Putamen (tissue), 1 donor: ENCODE results near the gene KRT6A.
"Not testable (repeated sequence)": the region's sequence is repeated elsewhere in the genome, so short reads cannot be mapped to it uniquely, and the experiment has no call there.

Experiments
- DNase-seq: peaks from one replicate; pipeline ENCODE4 v3.0.0-alpha.2; 2016; ENCODE audit warnings: low spot score

Gene KRT6A

DNA sequence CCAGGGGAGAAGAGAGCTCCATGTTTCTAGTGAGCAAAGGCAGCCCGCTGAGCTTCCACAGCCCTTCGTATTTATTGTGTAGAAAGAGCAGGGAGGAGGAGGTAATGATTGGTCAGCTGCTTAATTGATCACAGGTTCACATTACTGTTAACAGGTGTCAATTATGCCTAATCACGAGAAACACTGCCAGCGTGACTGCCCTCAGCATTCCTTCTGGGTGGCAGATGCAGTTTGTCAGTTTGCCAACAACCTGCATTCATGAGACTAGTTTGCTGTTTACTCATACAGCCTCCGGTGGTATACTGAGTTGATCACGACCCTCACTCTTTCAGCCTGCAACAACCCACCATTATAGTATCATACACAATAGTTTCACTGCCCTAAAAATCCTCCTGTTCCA, 7.5 kb upstream of the KRT6A start:
- not testable (repeated sequence) for DNase-seq

DNA sequence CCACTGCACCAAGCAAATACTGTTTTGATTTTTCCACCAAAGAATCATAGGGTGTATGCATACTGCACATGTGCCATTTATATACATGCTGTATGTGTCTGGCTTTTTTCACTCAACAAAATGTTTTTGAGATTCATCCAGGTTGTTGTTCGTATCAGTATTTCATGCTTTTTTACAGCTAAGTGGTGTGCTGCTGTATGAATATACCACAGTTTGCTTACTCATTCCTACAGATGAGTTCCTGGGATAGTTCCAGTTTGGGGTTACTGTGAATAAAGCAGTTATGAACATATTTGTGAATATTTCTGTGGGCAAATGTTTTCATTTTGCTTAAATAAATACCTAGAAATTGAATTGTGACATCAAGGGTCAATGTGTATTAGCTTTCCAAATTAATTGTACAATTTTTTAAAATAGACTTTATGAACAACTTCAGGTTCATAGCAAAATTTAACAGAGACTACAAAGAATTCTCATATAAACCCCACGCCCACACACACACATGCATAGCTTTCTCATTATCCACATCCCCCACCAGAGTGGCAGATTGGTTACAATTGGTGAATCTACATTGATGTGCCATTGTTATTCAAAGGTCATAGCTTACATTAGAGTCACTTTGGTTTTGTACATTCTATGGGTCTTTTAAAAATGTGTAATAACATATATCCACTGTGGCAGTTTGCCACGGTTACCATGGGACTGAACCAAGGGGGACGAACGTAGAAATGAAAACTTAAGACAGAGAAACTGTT, 6.9 kb upstream of the KRT6A start:
- no peak for DNase-seq

DNA sequence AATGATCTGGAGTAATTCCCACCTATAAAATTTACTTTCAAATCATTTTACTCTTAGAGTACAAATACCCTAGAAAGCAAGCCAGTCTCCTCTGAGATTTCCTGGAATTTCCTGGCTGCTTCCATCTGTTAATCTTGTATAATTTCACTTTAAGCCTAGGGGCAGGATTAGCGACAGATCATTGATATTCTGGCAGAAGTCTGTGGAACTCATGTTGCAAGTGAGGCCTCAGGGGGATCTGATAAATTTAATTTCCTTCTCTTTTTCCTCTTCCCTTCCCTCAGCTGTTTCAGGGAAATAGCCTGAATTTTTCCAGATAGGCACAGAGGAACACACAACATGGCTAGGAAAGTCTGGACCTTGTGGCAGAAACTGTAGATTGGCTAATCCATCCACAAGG, 5.9 kb upstream of the KRT6A start:
- no peak for DNase-seq

DNA sequence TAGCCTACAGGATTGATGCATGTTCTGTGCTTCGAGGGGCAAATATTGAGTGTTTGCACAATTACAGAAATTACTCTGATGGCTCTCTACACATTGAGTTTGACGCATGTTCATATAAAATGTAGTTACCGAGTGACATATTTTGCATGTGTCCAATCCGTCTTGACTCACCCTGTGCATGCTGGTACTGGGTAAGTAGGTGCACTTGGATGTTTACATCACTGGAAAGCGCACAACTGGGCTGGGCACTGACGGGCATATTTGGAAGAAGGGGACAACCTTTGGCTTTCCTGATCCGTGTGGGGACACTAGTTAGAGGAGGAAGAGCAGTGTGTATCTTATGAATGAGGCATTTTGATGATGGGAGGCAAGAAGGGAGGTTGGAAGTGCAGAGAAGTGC, 4.9 kb upstream of the KRT6A start:
- DNase-seq = no peak

DNA sequence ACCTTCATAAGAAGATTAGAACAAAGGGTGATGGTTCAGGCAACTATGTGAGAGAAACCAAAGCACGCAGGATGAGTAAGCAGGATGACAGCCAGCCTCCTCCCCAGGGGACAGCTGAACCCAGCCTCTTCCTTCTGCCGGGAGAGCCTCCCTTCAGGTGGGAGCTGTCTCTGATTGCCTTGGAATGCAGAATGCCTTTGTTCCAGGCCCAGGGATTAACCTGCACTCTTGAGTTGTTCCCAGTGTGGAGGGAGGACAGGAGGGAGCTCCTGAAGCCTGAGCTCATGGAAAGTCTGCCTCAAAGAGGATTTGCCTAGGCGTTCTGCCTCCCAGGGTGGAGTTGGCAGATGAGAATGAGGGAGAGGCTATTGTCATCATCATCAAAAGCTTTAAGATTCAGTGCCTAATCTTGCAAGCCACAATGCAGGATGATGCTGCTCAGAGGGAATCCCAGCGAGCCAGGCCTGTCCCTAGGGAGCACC, 3.6 kb upstream of the KRT6A start:
- DNase-seq = no peak

DNA sequence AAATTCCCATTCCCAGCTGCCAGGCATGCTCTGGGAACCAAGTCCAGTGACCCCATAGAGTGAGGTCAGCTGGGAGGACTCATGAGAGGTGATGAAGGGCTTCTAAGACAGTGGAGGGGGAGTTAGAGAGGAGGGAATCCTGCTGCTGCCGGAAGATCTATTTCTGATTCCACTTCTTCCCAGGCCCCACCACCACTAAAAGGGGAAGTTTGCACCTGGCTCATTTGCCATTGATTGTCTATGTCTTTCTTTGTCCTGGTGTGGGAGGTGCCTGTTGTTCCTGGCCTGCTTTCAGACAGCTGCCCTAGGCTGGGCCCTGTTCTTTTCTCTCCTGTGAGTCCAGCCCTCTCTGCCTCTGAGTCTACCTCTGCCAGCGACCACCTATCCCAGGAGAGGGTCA, 3.0 kb upstream of the KRT6A start:
- DNase-seq = no peak

DNA sequence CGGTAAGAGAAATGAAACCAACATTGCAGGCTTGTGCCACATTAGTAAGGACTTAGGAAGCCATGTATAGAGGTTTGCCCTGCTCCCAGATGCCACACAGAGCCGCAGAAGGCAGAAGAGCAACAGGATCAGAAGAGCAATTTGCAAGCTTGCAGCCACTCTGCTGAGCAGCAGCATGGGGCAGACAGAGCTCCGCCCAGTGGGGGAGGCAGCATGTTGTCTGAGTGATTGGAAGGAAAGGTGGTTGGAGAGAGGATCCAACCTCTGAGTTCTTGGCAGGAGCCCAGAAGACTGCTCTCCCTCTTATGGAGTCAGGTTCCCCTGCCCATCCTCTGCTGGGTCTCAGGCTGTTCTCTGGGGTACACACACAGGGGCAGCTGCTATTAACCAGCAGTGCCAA, 2.3 kb upstream of the KRT6A start:
- peak; percentile 51 for DNase-seq

DNA sequence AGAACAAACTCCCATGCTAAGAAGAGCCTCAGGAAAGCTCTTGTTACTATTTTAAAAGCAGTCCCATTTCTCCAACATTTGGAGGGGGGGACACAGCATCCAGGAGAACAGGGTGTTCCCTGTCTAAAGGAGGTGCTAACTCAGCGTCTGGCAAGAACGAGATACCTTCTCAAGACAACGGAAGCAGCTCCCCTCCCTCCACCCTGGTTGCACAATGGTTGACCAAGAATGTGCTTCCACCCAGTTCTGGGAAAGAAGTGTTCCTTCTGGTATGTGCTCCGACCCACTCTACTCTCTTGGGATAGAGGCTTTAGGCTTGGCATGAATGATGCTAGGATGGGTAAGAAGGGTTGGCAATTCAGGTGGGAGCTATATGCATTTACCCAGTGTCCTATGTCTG, 1.5 kb upstream of the KRT6A start:
- no peak for DNase-seq

DNA sequence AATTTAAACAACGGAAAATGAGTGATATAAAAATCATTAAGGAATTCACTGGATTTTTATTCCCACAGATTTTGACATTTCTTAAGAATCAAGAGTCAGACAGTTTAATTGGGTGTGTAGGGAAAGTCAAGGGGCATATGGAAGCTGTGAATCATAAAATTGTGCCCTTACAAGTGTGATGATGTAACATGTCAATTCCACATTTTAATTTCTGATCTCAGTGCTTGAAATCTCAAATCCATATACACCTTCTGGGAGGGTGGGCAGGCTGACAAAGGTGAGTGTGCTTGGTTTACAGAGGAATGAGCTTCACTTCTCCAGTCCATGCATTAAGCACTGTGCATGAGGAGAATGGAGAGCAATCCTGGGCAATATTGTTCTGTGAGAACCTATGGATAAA, 1.0 kb upstream of the KRT6A start:
- DNase-seq = peak; percentile 71

DNA sequence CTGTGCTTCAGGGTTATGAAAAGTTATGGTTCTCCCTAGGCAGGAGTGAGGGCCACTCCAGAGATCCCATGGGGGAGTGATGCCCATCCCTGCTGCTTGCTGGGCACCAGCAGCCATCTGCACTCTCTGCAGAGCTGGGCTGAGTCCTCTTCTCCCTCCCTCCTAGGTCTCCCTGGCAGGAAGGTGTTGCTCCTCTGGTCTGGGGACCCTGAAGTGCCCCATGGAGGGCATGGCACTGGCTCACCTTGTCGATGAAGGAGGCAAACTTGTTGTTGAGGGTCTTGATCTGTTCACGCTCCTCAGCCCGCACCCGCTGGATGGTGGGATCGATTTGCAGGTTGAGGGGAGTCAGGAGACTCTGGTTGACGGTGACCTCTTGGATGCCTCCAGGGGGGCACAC, 652 bp downstream of the KRT6A start:
- not testable (repeated sequence) for DNase-seq

DNA sequence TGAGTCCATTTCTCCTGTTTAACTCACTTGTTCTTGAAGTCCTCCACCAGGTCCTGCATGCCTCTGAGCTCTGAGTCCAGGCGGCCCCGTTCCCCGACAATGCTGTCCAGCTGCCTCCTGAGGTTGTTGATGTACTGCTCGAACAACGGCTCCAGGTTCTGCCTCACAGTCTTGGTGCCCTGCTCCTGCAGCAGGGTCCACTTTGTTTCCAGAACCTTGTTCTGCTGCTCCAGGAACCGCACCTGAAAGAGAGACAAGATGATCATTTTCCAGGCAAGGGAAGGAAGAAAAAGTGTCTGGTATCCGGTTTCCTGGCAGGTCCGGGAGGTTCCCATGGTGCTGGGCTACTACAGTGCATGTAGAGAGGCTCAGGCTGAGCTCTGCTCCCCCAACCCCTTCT, 1.6 kb downstream of the KRT6A start:
- DNase-seq = not testable (repeated sequence)

DNA sequence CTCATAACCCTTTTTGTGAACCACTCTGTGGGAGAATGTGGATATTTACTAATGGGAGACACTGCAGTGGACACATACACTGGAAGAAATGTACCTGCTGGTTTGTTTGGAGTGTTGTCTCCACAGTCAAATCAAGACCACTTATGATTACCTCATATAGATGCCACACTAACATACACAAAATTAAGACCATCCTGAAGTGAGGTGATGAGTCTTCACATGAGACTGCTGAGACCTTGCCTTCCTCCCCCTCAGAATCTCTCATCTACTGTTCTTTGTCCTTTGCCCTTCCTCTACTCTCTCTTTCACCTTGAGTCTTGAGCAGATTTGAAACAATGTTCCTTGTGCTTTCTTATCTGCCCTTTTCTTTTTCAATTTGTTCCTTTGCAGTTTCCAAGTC, 4.3 kb downstream of the KRT6A start:
- no peak for DNase-seq

DNA sequence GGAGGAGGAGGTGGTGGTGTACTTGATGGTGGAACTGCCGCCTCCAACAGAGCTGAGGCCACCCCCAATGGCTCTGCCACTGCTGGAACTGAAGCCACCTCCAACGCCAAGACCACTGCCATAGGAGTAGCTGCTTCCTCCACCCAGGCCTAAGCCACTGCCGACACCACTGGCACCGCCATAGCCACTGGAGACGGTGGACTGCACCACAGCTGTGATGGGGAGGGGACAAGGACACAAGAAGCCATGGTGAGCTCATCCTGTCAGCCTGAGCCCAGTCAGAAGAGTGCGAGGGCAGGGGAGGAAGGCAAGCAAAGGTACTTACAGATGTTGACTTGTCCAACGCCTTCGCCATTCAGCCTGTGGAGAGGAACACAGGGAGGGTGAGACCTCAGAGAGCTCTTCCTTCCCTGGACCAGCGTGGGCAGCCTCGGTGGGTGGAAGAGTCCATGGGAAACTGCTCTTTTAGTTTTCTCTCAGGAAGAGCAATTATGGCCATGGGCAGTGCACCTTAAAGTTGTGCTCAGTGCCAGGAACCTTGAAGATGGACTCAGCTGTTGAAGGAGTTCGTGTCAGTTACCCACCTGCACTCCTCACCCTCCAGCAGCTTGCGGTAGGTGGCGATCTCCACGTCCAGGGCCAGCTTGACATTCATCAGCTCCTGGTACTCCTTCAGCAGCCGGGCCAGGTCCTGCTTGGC, 5.2 kb downstream of the KRT6A start:
- DNase-seq = not testable (repeated sequence)

DNA sequence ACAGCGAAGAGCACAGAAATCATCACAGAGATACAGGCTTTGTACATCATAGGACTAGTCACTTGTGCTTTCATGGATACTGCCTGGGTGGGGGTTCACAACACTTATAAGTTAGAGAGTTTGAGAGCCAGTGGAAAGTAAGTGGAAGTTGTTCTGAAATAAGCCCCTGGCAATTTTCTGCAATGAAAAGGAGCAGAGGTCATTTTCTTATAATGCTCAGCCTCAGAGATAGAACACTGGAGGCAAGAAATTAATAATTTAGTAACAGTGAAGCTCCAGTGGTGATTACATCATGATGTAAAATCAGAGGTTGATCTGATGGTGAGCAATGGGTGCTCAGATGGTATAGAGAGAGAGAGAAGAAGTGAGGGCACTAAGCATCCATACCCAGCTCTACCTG, 5.8 kb downstream of the KRT6A start:
- DNase-seq = no peak

DNA sequence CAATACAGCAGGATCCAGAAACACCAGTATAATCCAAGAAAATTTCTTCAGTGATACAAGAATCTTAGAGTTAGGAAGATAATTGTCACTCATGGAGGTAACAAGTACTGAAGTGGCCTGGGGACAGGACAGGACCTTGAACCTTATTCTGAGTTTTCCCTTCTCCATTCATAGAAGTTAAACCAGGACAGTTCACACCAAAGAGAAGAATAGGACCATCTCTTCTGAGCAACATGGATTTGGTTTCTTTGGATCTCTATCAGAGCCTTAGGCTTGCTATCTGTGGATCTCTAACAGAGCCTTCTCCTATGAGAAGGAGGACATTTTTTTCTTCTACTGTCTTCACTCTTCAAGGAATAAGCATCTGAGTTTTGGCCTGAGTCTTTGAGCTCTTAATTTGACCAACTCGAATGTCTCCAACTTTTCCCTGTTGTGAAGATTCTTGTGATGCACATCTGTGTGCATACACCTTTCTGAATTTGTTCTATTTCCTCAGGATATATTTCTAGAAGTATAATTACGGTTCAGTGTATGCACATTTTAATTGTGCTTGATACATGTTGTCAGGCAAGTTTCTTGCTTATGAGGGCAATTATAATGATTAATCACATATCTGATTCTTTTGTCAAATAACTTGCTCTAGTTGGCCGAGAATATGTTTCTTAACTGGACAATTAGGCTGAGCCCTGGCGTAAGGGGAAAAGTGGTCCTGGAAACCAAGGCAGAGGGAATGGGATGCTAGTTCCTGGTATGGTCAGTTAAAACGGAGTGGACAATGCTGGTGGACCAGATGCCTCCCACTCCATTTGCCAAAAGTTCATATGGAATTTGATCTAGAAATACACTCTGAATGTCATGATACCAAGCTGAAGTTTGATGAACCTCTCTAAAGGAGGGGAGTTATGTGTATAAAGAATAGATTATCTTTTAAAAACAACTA, 6.6 kb downstream of the KRT6A start:
- DNase-seq = no peak

DNA sequence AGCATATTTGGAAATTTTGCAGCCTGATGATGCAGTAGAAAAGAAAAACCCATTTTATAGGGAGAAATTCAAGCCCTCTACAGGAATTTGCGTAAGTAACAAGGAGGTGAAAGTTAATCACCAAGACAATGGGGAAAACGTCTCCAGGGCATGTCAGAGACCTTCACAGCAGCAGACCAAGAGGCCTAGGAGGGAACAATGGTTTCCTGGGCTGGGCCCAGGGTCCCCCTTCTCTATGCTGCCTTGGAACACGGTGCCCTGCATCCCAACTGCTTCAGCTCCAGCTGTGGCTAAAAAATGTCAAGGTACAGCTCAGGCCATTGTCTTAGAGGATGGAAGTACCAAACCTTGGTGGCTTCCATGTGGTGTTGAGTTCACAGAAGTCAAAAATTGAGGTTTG, 13.0 kb downstream of the KRT6A start:
- DNase-seq = no peak

DNA sequence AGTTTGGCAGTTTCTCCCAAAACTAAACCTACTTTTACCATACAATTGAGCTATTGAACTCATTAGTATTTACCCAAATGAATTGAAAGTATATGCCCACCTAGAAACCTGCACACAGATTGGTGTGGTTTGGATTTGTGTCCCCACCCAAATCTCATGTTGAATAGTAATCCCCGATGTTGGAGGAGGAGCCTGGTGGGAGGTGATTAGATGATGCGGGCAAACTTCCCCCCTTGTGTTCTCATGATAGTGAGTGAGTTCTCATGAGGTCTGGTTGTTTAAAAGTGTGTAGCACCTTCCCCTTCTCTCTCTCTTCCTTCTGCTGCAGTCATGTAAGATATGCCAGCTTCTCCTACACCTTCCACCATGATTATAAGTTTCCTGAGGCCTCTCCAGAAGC, 15.4 kb downstream of the KRT6A start:
- DNase-seq = no peak

DNA sequence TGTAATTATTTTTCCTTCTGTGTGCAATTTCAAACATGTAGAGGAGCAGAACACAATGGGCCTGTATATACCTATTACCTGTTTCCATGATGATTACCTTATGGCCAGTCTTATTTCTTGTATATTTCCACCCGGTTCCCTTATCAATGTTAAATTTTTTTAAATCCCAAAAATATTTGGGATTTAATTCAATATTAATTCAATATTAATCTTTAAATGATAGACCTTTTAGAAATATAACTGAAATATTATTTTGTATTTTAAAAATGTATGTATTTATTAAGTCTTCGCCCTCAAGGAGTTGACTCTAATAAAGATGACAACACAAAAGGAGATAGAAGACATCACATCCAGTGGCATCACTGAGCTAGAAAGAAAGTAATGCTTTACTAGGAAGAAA, 18.8 kb downstream of the KRT6A start:
- no peak for DNase-seq

DNA sequence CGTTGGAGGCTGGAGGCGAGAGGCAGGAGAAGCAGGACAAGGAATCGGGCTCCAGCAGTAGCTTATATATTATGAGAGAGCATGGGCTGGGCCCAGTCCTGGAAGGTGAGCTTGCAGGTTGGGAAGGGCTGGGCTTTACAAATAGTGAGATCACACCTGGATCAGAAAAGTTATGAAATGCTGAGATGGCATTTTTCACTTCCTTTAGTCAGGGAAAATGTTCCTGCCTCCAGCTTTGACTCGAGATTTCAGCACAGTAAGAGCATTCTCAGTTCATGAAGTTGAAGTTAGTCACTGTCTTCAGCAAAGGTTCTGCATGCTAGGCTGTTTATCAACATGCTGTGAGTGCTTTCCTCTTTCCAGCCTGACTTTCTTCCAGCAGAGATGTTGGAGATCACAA, 19.3 kb downstream of the KRT6A start, which contains the start of gene KRT6C:
KRT6C (minus strand) TSS at position 38 of the 400 bp plus-strand sequence. CDS start 68 bp downstream, outside the sequence.
- DNase-seq = no peak

DNA sequence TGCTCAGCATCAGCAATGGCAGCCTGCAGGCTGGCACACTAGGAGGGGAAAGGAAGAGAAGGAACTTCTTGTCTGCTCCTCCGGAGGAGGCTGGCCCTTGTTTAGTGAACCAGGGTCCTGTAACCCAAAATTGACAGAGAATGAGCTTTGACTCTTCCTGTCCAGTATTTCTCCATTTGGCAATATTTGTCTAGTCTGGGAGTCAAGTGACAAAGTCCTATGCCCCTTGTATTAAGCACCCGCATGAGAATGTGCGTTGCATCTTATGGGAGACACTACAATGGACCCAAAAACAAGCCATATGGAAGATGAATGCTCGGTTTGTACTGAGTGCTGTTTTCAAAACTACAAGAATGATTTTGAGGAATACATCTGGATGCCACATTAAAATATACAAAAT, 23.2 kb downstream of the KRT6A start:
- no peak for DNase-seq

DNA sequence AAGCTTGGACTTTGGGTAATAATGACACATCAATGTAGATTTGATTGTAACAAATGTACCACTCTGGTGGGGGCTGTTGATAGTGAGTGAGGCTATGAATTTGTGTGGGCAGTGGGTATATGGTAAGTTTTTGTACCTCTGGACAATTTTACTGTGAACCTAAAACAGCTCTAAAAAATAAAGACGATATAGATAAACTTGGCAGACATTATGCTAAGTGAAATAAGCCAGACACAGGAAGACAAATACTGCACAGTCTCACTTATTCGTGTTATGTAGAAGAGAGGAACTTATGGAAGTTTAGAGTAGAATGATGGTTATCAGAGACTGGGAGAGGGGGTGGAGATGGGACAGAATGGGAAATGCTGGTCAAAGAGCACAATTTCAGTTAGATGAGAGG, 28.2 kb downstream of the KRT6A start:
- no peak for DNase-seq

DNA sequence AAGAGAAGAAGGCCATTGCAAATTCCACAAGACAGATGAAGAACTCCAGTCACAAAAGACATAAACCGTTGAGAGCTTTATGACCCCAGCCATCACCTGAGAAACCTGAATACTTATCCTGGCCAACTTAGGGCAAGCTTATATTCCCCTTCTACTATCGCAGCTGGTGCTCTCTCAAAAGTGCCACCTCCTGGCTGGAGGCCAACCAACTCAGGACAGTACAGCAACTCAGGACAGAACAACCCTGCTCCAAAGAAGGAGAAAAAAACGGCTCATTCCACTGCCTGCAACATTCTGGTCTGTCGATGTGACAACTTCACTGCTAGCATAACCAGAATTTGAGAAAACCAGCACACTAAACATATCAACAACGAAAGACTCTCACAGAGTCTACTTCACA, 31.4 kb downstream of the KRT6A start:
- no peak for DNase-seq
